Endothelial cell of umbilical vein (primary cell): ENCODE measurements around the gene ESRRA. TPM values are rescaled to one million over a fixed set of nuclear protein-coding genes. Genes with fewer than 3 reads are reported as not detected.

Experiments
- BruUV-seq: library from RNA; stranded (reverse); fragments of 400-500 nt; replicated peaks from 2 replicates; lab custom pipeline; 2021; lab: Mats Ljungman, UMichigan
- CTCF ChIA-PET: fragments of 300-600, 350-600 bp; sonication (Branson Sonifier 250); formaldehyde crosslinking; loops from one replicate; lab custom pipeline; 2021; ENCODE audit warnings: antibody characterized with exemption, inconsistent platforms; lab: Charles Lee
- POLR2A ChIA-PET: fragments of 300-600, 350-600 bp; sonication (Branson Sonifier 250); formaldehyde crosslinking; loops from one replicate; lab custom pipeline; 2021; ENCODE audit warnings: antibody characterized with exemption, inconsistent platforms; lab: Charles Lee
- DNase-seq: peaks from one replicate; pipeline ENCODE4 v3.0.0-alpha.2; 2011; ENCODE audit warnings: low read depth, low spot score
- FAIRE-seq: peaks from 2 replicates; lab custom pipeline; 2011; peaks lifted over from hg19 to GRCh38; lab: Jason Lieb, UNC
- H2AFZ ChIP-seq: 2 replicates; pipeline ENCODE4 v1.6.0; 2012; ENCODE audit warnings: low read depth, low read length, control low read depth, inconsistent platforms
- H3K27ac ChIP-seq: 2 replicates; pipeline ENCODE4 v1.5.1; 2011; ENCODE audit warnings: low read depth, mild to moderate bottlenecking, control low read depth, low read length, moderate library complexity; ENCODE audit not compliant: insufficient read depth
- H3K27me3 ChIP-seq, 2 experiments: 2 replicates each; pipeline versions ENCODE4 v1.6.0 to v1.6.1; 2011; ENCODE audit warnings: low read length in 2 of 2, mixed read lengths in 1 of 2; ENCODE audit not compliant: control insufficient read depth in 2 of 2, insufficient read depth in 2 of 2
- H3K36me3 ChIP-seq, 2 experiments: 2 replicates in 1 of 2; 3 replicates in 1 of 2; pipeline ENCODE4 v1.5.1; 2011; ENCODE audit warnings: low read length in 2 of 2, mild to moderate bottlenecking in 1 of 2, moderate library complexity in 1 of 2; ENCODE audit not compliant: control insufficient read depth in 2 of 2, insufficient read depth in 2 of 2; ENCODE audit errors: extremely low read depth in 1 of 2
- H3K4me1 ChIP-seq: 3 replicates; pipeline ENCODE4 v1.5.1; 2011; ENCODE audit warnings: mild to moderate bottlenecking, low read length; ENCODE audit not compliant: control insufficient read depth, insufficient read depth; ENCODE audit errors: extremely low read depth
- H3K4me2 ChIP-seq: 2 replicates; pipeline ENCODE4 v1.6.1; 2011; ENCODE audit warnings: low read length, control low read depth, mixed read lengths; ENCODE audit not compliant: insufficient read depth
- H3K4me3 ChIP-seq, 3 experiments: fragments of 200-600 bp in 1 of 3; sonication (generic), shearing (Covaris generic) in 1 of 3; replicated peaks in 1 of 3; 2 replicates each; pipeline ENCODE4 v1.5.1; 2011 to 2016; ENCODE audit warnings: control low read depth in 3 of 3, low read length in 3 of 3, mild to moderate bottlenecking in 2 of 3, inconsistent platforms in 1 of 3, low read depth in 1 of 3, moderate library complexity in 1 of 3; ENCODE audit not compliant: insufficient read depth in 1 of 3
- H3K79me2 ChIP-seq: 2 replicates; pipeline ENCODE4 v1.6.0; 2012; ENCODE audit warnings: low read length, inconsistent platforms; ENCODE audit not compliant: control insufficient read depth, insufficient read depth
- H3K9ac ChIP-seq: replicated peaks from 2 replicates; pipeline ENCODE3; 2011; ENCODE audit warnings: low read length, control low read depth; ENCODE audit not compliant: insufficient read depth; ENCODE audit errors: extremely low read depth
- H3K9me1 ChIP-seq: replicated peaks from 3 replicates; pipeline ENCODE4 v1.6.0; 2011; ENCODE audit warnings: mild to moderate bottlenecking, low read length; ENCODE audit not compliant: control insufficient read depth, insufficient read depth; ENCODE audit errors: extremely low read depth
- H3K9me3 ChIP-seq: replicated peaks from 2 replicates; pipeline ENCODE4 v1.5.1; 2012; ENCODE audit warnings: low read length, inconsistent platforms; ENCODE audit not compliant: control insufficient read depth, insufficient read depth
- H4K20me1 ChIP-seq: replicated peaks from 2 replicates; pipeline ENCODE3; 2011; ENCODE audit warnings: mild to moderate bottlenecking, low read length; ENCODE audit not compliant: control insufficient read depth, insufficient read depth; ENCODE audit errors: extremely low read depth
- EZH2 ChIP-seq: IDR thresholded peaks from 2 replicates; pipeline ENCODE4 v1.6.1; 2012; ENCODE audit warnings: borderline replicate concordance, low read depth, mild to moderate bottlenecking, moderate library complexity, low read length, inconsistent platforms; ENCODE audit not compliant: severe bottlenecking
- FOS ChIP-seq: IDR thresholded peaks from 2 replicates; pipeline ENCODE4 v1.6.1; 2011; ENCODE audit warnings: mild to moderate bottlenecking, low read length, moderate library complexity, borderline replicate concordance; ENCODE audit not compliant: insufficient read depth
- GATA2 ChIP-seq: IDR thresholded peaks from 2 replicates; pipeline ENCODE4 v1.7.0; 2011; ENCODE audit warnings: low read depth, mild to moderate bottlenecking, moderate library complexity, mixed read lengths, low read length; ENCODE audit not compliant: insufficient read length, insufficient read depth
- JUN ChIP-seq: IDR thresholded peaks from 2 replicates; pipeline ENCODE4 v1.6.1; 2011; ENCODE audit warnings: borderline replicate concordance, low read depth; ENCODE audit not compliant: insufficient read length, insufficient read depth
- MYC ChIP-seq: IDR thresholded peaks from one replicate; pipeline ENCODE4 v1.6.1; 2011; ENCODE audit warnings: mild to moderate bottlenecking, low read depth, low read length
- POLR2A ChIP-seq: IDR thresholded peaks from 2 replicates; pipeline ENCODE4 v1.6.1; 2012; ENCODE audit warnings: low read depth, mild to moderate bottlenecking, control low read depth, low read length
- POLR2AphosphoS5 ChIP-seq: IDR thresholded peaks from 2 replicates; pipeline ENCODE4 v1.6.1; 2012; ENCODE audit warnings: low read depth, mild to moderate bottlenecking, control low read depth, low read length, moderate library complexity; ENCODE audit not compliant: insufficient read depth
- dilution Hi-C: fragments of 300-500 bp; cut with MboI; formaldehyde crosslinking; loops from one replicate; pipeline ENCODE4 v1.15.0; 2019; ENCODE audit warnings: low sequenced_read_pairs; ENCODE audit not compliant: extremely low pct_ligation_motif_present
- intact Hi-C: fragments of 100-400 bp; cut with micrococcal nuclease; formaldehyde crosslinking; loops from one replicate; pipeline ENCODE4 v1.10.0; 2022
- polyA plus RNA-seq, 4 experiments: library from polyadenylated mRNA; depleted of rRNA in 3 of 4; stranded (reverse) in 3 of 4; unstranded in 1 of 4; fragments of >200 nt; gene quantifications; 2 replicates each; pipeline versions ENCODE4 v1.2.1 to v1.2.3, GENCODE V29; 2011 to 2012; ENCODE audit warnings: missing spikeins in 1 of 4
- total RNA-seq: library from RNA; stranded (reverse); gene quantifications from 2 replicates; pipeline ENCODE4 v1.2.3, GENCODE V29; 2021
- TF ChIP-seq, protein P1 (sequence below): IDR thresholded peaks from 2 replicates; pipeline ENCODE4 v1.6.1; 2011; ENCODE audit not compliant: insufficient read depth, insufficient read length
- TF ChIP-seq, protein P2 (sequence below), 2 donors: IDR thresholded peaks; 1 replicate in 1 of 2; 2 replicates in 1 of 2; pipeline ENCODE4 v1.5.1; 2011; ENCODE audit warnings: low read length in 2 of 2, mild to moderate bottlenecking in 2 of 2, moderate library complexity in 2 of 2, control low read depth in 1 of 2, inconsistent platforms in 1 of 2, low read depth in 1 of 2; ENCODE audit not compliant: insufficient read depth in 1 of 2; ENCODE audit errors: extremely low read depth in 1 of 2

The ESRRA gene
- total and polyA plus RNA-seq, 2 donors (not counting 3 experiments of a cell fraction or from before 2014, with no cell fraction given): 17.2 to 37.4 TPM

DNA sequence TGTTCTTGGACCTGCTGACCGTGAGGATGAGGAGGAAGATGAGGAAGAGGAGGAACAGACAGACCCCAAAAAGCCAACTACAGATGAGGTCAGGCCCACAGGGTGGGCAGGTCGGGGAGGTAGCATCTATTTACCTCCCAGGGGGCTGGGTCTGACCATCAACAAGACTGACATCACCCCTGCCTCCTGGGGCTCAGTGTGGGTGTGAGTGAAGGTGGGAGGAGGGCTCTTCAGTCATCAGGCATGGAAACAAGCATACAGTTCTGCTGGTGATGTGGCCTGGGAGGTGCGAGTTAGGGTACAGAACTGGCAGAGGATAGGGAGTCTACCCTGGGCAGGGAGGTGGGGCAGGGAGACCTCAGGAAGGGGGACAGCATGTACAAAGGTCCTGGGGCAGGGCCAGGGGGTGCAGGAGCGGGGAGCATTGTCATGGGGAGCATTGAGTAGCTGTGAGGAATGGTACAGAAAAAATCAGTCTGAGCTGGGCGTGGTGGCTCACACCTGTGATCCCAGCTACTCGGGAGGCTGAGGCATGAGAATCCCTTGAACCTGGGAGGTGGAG is 45.1 kb upstream of the ESRRA start:
- DNase-seq (no peak), FAIRE-seq (no peak)
- Histone ChIP-seq H3K27me3 (no peaks in the 10 kb centered on the region), H3K27ac (no peak overlapping the region), H3K4me1 (peaks cover 15% of the 10 kb centered on the region), H2AFZ (no peak overlapping the region), H3K36me3 (peaks cover 18 to 40% of the 10 kb centered on the region in 2 experiments), H4K20me1 (no peaks in the 10 kb centered on the region), H3K4me3 (no peak overlapping the region), H3K79me2 (no peaks in the 10 kb centered on the region), H3K9me3 (no peaks in the 10 kb centered on the region), H3K4me2 (no peak overlapping the region), H3K9me1 (no peaks in the 10 kb centered on the region), H3K9ac (no peak overlapping the region)
- no TSS peak for BruUV-seq
- CTCF ChIA-PET: interaction anchor here (0.6 to 0.8 kb wide), 3 partner anchors 8 to 56 kb away, joined by 4 read pairs; partner anchors contain the start of gene CATSPERZ
- POLR2A ChIA-PET: interaction anchor here (0.6 kb wide), 1 partner anchor 1616 kb away, joined by 3 read pairs; no protein-coding TSS in a partner anchor
- dilution Hi-C loops: no loop called here
- intact Hi-C loops: no loop called here
- TF ChIP-seq JUN (no peak), GATA2 (no peak), MYC (no peak), POLR2A (no peak), FOS (no peak), EZH2 (no peak), POLR2AphosphoS5 (no peak)
- TF ChIP-seq, protein P1, sequence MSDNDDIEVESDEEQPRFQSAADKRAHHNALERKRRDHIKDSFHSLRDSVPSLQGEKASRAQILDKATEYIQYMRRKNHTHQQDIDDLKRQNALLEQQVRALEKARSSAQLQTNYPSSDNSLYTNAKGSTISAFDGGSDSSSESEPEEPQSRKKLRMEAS: no peak
- TF ChIP-seq, protein P2, sequence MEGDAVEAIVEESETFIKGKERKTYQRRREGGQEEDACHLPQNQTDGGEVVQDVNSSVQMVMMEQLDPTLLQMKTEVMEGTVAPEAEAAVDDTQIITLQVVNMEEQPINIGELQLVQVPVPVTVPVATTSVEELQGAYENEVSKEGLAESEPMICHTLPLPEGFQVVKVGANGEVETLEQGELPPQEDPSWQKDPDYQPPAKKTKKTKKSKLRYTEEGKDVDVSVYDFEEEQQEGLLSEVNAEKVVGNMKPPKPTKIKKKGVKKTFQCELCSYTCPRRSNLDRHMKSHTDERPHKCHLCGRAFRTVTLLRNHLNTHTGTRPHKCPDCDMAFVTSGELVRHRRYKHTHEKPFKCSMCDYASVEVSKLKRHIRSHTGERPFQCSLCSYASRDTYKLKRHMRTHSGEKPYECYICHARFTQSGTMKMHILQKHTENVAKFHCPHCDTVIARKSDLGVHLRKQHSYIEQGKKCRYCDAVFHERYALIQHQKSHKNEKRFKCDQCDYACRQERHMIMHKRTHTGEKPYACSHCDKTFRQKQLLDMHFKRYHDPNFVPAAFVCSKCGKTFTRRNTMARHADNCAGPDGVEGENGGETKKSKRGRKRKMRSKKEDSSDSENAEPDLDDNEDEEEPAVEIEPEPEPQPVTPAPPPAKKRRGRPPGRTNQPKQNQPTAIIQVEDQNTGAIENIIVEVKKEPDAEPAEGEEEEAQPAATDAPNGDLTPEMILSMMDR (IDR thresholded peaks at IDR 0.05; ENCODE audit: extremely low read depth in 1 of 2, insufficient read depth in 1 of 2, low read depth in 1 of 2, low read length in 2 of 2): no peak
